C4-2B (cell line): ENCODE data around the gene SLCO2A1.

Source experiments
- CTCF ChIP-seq: fragments of 450-650 bp; conservative IDR thresholded peaks from 2 replicates; pipeline ENCODE4 v1.5.1; 2017; ENCODE audit warnings: mild to moderate bottlenecking
- ZFX ChIP-seq: fragments of 450-650 bp; IDR thresholded peaks from 2 replicates; pipeline ENCODE4 v1.6.1; 2017

- no peak for TF ChIP-seq CTCF
- no peak for TF ChIP-seq ZFX
Observed at GRCh38 chr3:134072881-134073582, 43.3 kb upstream of the SLCO2A1 start.
